CD14-positive monocyte (primary cell): ENCODE measurements around the gene CASS4. TPM values are rescaled to one million over a fixed set of nuclear protein-coding genes. Genes with fewer than 3 reads are reported as not detected.

ENCODE experiments used
- DNase-seq, 3 donors: peaks; one replicate each; pipeline ENCODE4 v3.0.0-alpha.2; 2011 to 2022
- H2AFZ ChIP-seq: 2 replicates; pipeline ENCODE4 v1.6.0; 2012; ENCODE audit warnings: mild to moderate bottlenecking, low read depth, low read length, inconsistent platforms; ENCODE audit not compliant: insufficient read depth, poor library complexity, severe bottlenecking
- H3K27ac ChIP-seq, 2 donors: 1 replicate in 1 of 2; 2 replicates in 1 of 2; pipeline ENCODE4 v1.5.1; 2012 to 2013; ENCODE audit warnings: low read length in 2 of 2, control low read depth in 1 of 2, inconsistent platforms in 1 of 2, low read depth in 1 of 2, mild to moderate bottlenecking in 1 of 2
- H3K27me3 ChIP-seq, 2 donors: one replicate each; pipeline versions ENCODE4 v1.6.0 to v1.6.1; 2011 to 2013; ENCODE audit warnings: low read length in 2 of 2; ENCODE audit not compliant: control insufficient read depth in 2 of 2, insufficient read depth in 2 of 2
- H3K36me3 ChIP-seq, 2 donors: replicated peaks in 1 of 2; 1 replicate in 1 of 2; 2 replicates in 1 of 2; pipeline versions ENCODE4 v1.5.1 to v1.6.1; 2012 to 2013; ENCODE audit warnings: low read length in 2 of 2, control low read depth in 1 of 2, inconsistent platforms in 1 of 2, mild to moderate bottlenecking in 1 of 2; ENCODE audit not compliant: insufficient read depth in 2 of 2, control insufficient read depth in 1 of 2
- H3K4me1 ChIP-seq, 2 donors: 1 replicate in 1 of 2; 2 replicates in 1 of 2; pipeline versions ENCODE4 v1.5.1 to v1.6.1; 2012 to 2013; ENCODE audit warnings: low read length in 2 of 2, control low read depth in 1 of 2, inconsistent platforms in 1 of 2, mild to moderate bottlenecking in 1 of 2, moderate library complexity in 1 of 2; ENCODE audit not compliant: insufficient read depth in 2 of 2, control insufficient read depth in 1 of 2
- H3K4me2 ChIP-seq: replicated peaks from 2 replicates; pipeline ENCODE3; 2012; ENCODE audit warnings: low read length, moderate library complexity, mild to moderate bottlenecking; ENCODE audit not compliant: poor library complexity, severe bottlenecking; ENCODE audit errors: extremely low read depth
- H3K4me3 ChIP-seq, 3 experiments: fragments of 200-600 bp in 1 of 3; sonication (generic) in 1 of 3; replicated peaks in 1 of 3; 1 replicate in 2 of 3; 2 replicates in 1 of 3; pipeline ENCODE4 v1.5.1; 2011 to 2013; ENCODE audit warnings: low read length in 3 of 3, mild to moderate bottlenecking in 3 of 3, control low read depth in 2 of 3, low read depth in 2 of 3, inconsistent platforms in 1 of 3, moderate library complexity in 1 of 3
- H3K79me2 ChIP-seq: 2 replicates; pipeline ENCODE4 v1.6.0; 2012; ENCODE audit warnings: mild to moderate bottlenecking, control low read depth, inconsistent platforms, low read length, moderate library complexity; ENCODE audit not compliant: insufficient read depth
- H3K9ac ChIP-seq: 2 replicates; pipeline ENCODE4 v1.6.0; 2017; ENCODE audit warnings: low read length, mild to moderate bottlenecking; ENCODE audit not compliant: insufficient read depth, poor library complexity, severe bottlenecking
- H3K9me3 ChIP-seq, 2 donors: replicated peaks in 1 of 2; 1 replicate in 1 of 2; 2 replicates in 1 of 2; pipeline versions ENCODE4 v1.5.1 to v1.6.1; 2012 to 2013; ENCODE audit warnings: low read length in 2 of 2, control low read depth in 1 of 2; ENCODE audit not compliant: control insufficient read depth in 1 of 2, insufficient read depth in 1 of 2
- H4K20me1 ChIP-seq: 2 replicates; pipeline ENCODE4 v1.6.0; 2012; ENCODE audit warnings: mild to moderate bottlenecking, low read length, control low read depth, moderate library complexity; ENCODE audit not compliant: insufficient read depth
- H3K27ac Mint-ChIP-seq, 7 donors: one replicate each; pipeline ENCODE4 v1.8.0; 2020; ENCODE audit warnings: mild to moderate bottlenecking in 7 of 7, mixed read lengths in 7 of 7, moderate library complexity in 6 of 7, inconsistent platforms in 2 of 7
- H3K27me3 Mint-ChIP-seq, 3 donors: one replicate each; pipeline ENCODE4 v1.8.0; 2021 to 2022; ENCODE audit warnings: low read depth in 3 of 3, mild to moderate bottlenecking in 3 of 3, mixed read lengths in 3 of 3, moderate library complexity in 3 of 3, inconsistent platforms in 1 of 3
- H3K36me3 Mint-ChIP-seq, 2 donors: one replicate each; pipeline ENCODE4 v1.8.0; 2020; ENCODE audit warnings: mixed read lengths in 2 of 2, inconsistent platforms in 1 of 2, mild to moderate bottlenecking in 1 of 2
- H3K4me1 Mint-ChIP-seq: one replicate; pipeline ENCODE4 v1.8.0; 2020; ENCODE audit warnings: mild to moderate bottlenecking, mixed read lengths
- H3K4me3 Mint-ChIP-seq, 2 donors: one replicate each; pipeline ENCODE4 v1.8.0; 2020; ENCODE audit warnings: mild to moderate bottlenecking in 2 of 2, mixed read lengths in 2 of 2, moderate library complexity in 1 of 2
- H3K9me3 Mint-ChIP-seq, 7 donors: one replicate each; pipeline ENCODE4 v1.8.0; 2020 to 2022; ENCODE audit warnings: mixed read lengths in 7 of 7, mild to moderate bottlenecking in 6 of 7, moderate library complexity in 6 of 7, inconsistent platforms in 2 of 7
- CTCF ChIP-seq: fragments of 200-600 bp; IDR thresholded peaks from one replicate; pipeline ENCODE4 v1.8.0; 2022; ENCODE audit warnings: antibody characterized with exemption, mild to moderate bottlenecking
- WGBS: methylation state at CpG from one replicate; pipeline ENCODE4 v1.1.5; 2013; ENCODE audit warnings: missing lambda C conversion rate; ENCODE audit not compliant: insufficient coverage; 5-methylcytosine and 5-hydroxymethylcytosine counted together
- intact Hi-C, 2 donors: fragments of 100-400 bp; cut with micrococcal nuclease; formaldehyde crosslinking; loops; one replicate each; pipeline versions ENCODE4 v1.15.0 to v1.15.1; 2023
- polyA plus RNA-seq, 3 donors: library from polyadenylated mRNA; depleted of rRNA in 1 of 3; unstranded in 2 of 3; stranded (reverse) in 1 of 3; fragments of 300-500 nt in 2 of 3; fragments of >200 nt in 1 of 3; fragmentation: Illumina TruSeq in 2 of 3; gene quantifications; 1 replicate in 2 of 3; 2 replicates in 1 of 3; pipeline ENCODE4 v1.2.3, GENCODE V29; 2012 to 2021

The CASS4 gene
- polyA plus RNA-seq, 3 donors: 1.9 to 7.4 (median 6.1) TPM

- Mint-ChIP-seq H3K27ac (no peak overlapping the region), H3K4me3 (peak overlapping the region in 1 of 2 donors; percentile 60), H3K36me3 (peaks cover 37 to 47% of the 10 kb centered on the region in 2 donors), H3K9me3 (peaks cover 0 to 6% (median 2%) of the 10 kb centered on the region in 7 donors), H3K4me1 (peaks cover 32% of the 10 kb centered on the region), H3K27me3 (peaks cover 22 to 48% (median 28%) of the 10 kb centered on the region in 3 donors)
- Histone ChIP-seq H3K27ac (no peak overlapping the region), H2AFZ (no peak overlapping the region), H3K4me1 (peaks cover 12 to 14% of the 10 kb centered on the region in 2 donors), H4K20me1 (peaks cover 14% of the 10 kb centered on the region), H3K27me3 (peaks cover 9 to 10% of the 10 kb centered on the region in 2 donors), H3K4me3 (no peak overlapping the region), H3K9me3 (no peaks in the 10 kb centered on the region), H3K79me2 (no peaks in the 10 kb centered on the region), H3K4me2 (no peak overlapping the region), H3K9ac (no peak overlapping the region), H3K36me3 (peaks cover 4 to 23% of the 10 kb centered on the region in 2 donors)
- TF ChIP-seq CTCF: no peak
- DNase-seq: no peak
- WGBS: 92% methylated on average over 14 of the region's 20 CpGs
- intact Hi-C loops: no loop called here
Observed at GRCh38 chr20:56437196-56437960, 25.3 kb downstream of the CASS4 start.

- Mint-ChIP-seq H3K9me3 (peaks cover 0 to 2% (median 0%) of the 10 kb centered on the region in 7 donors), H3K27me3 (peaks cover 15 to 39% (median 19%) of the 10 kb centered on the region in 3 donors), H3K4me1 (peaks cover 34% of the 10 kb centered on the region), H3K36me3 (peaks cover 32 to 48% of the 10 kb centered on the region in 2 donors), H3K4me3 (no peak overlapping the region), H3K27ac (no peak overlapping the region)
- H3K4me3 ChIP-seq: no peak overlapping the region
- TF ChIP-seq CTCF: no peak
- peaks cover 10 to 14% of the 10 kb centered on the region in 2 donors for H3K4me1 ChIP-seq
- intact Hi-C loops: no loop called here
- no peak for DNase-seq
- H3K36me3 ChIP-seq: peaks cover 4 to 23% of the 10 kb centered on the region in 2 donors
- H3K9me3 ChIP-seq: no peaks in the 10 kb centered on the region
- no peak overlapping the region for H3K4me2 ChIP-seq
- peaks cover 8% of the 10 kb centered on the region for H4K20me1 ChIP-seq
- no peak overlapping the region for H2AFZ ChIP-seq
- peaks cover 3 to 6% of the 10 kb centered on the region in 2 donors for H3K27me3 ChIP-seq
- WGBS: 100% methylated on average over 4 of the region's 4 CpGs
- no peaks in the 10 kb centered on the region for H3K79me2 ChIP-seq
- H3K9ac ChIP-seq: no peak overlapping the region
- no peak overlapping the region for H3K27ac ChIP-seq
Observed at GRCh38 chr20:56438284-56438683, 26.2 kb downstream of the CASS4 start.
